Natural killer cell treated with Interleukin-12 subunit alpha and Interleukin-12 subunit beta and Interleukin-15 and Interleukin-18, amount 100 ng/mL, for 72 hours (primary cell): ENCODE results near the gene WTAP. TPM values are rescaled to one million over a fixed set of nuclear protein-coding genes. Genes with fewer than 3 reads are reported as not detected.
"Not testable (repeated sequence)": the region's sequence is repeated elsewhere in the genome, so short reads cannot be mapped to it uniquely, and the experiment has no call there.

Experiments used
- ATAC-seq, 2 donors: fragments of 150-1000 bp; cut with Tn5 transposase in 1 of 2; sonication (Bioruptor Pico), chemical (Tn5 transposase) in 1 of 2; 2 replicates each; pipeline ENCODE4 v1.10.0; 2021
- DNase-seq: peaks from one replicate; pipeline ENCODE4 v3.0.0; 2022; ENCODE audit warnings: low spot score
- H3K27ac Mint-ChIP-seq, 2 donors: 1 replicate in 1 of 2; 2 replicates in 1 of 2; pipeline ENCODE4 v1.8.0; 2022; ENCODE audit warnings: mixed read lengths in 2 of 2, mild to moderate bottlenecking in 1 of 2, moderate library complexity in 1 of 2
- H3K27me3 Mint-ChIP-seq, 2 donors: 1 replicate in 1 of 2; 2 replicates in 1 of 2; pipeline ENCODE4 v1.8.0; 2022; ENCODE audit warnings: mixed read lengths in 2 of 2
- H3K36me3 Mint-ChIP-seq: one replicate; pipeline ENCODE4 v1.8.0; 2022; ENCODE audit warnings: mixed read lengths
- H3K4me1 Mint-ChIP-seq, 2 donors: 1 replicate in 1 of 2; 2 replicates in 1 of 2; pipeline ENCODE4 v1.8.0; 2022; ENCODE audit warnings: low read depth in 2 of 2, mixed read lengths in 2 of 2, mild to moderate bottlenecking in 1 of 2
- H3K4me3 Mint-ChIP-seq: one replicate; pipeline ENCODE4 v1.8.0; 2022; ENCODE audit warnings: mixed read lengths
- H3K9me3 Mint-ChIP-seq: 2 replicates; pipeline ENCODE4 v1.8.0; 2022; ENCODE audit warnings: mixed read lengths
- total RNA-seq, 2 donors: library from RNA; stranded (reverse); gene quantifications; one replicate each; pipeline ENCODE4 v1.2.3, GENCODE V29; 2022

WTAP gene
- total RNA-seq, 2 donors from 2014 or later, result 98.4 to 106 TPM

DNA sequence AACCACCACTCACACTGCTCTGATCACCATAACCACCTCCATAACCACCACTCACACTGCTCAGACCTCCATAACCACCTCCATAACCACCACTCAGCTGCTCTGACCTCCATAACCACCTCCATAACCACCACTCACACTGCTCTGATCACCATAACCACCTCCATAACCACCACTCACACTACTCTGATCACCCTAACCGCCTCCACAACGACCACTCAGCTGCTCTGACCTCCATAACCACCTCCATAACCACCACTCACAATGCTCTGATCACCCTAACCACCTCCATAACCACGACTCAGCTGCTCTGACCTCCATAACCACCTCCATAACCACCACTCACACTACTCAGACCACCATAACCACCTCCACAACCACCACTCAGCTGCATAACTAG lies 14.9 kb upstream of the WTAP start:
- peaks cover 16 to 28% of the 10 kb centered on the region in 2 donors for H3K4me1 Mint-ChIP-seq
- H3K27ac Mint-ChIP-seq, H3K27me3 Mint-ChIP-seq, ATAC-seq, H3K9me3 Mint-ChIP-seq, H3K4me3 Mint-ChIP-seq, DNase-seq, H3K36me3 Mint-ChIP-seq: not testable (repeated sequence)

DNA sequence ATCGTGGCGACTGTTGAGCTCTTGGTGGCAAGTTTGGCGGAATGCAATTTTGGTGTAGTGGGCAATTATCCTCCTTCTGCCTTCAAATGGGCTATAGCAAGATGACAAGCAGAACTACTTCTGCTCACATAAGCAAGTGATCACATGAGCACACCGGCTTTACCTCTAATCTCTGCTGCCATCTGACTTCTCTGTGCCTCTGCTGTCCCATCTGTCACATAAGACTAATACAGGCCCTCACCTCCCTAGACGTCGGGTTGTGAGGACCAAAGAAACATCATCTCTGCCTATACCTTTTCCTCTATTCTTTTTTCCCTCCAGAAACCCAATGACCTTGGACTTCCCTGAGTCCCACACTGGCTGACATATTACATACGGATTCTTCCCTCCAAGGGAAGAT lies 13.3 kb upstream of the WTAP start:
- no peak overlapping the region for H3K4me3 Mint-ChIP-seq
- peaks cover 6% of the 10 kb centered on the region for H3K36me3 Mint-ChIP-seq
- H3K27me3 Mint-ChIP-seq, result no peaks in the 10 kb centered on the region
- H3K4me1 Mint-ChIP-seq, result peaks cover 16 to 40% of the 10 kb centered on the region in 2 donors
- H3K27ac Mint-ChIP-seq, result no peak overlapping the region
- ATAC-seq, result no peak
- no peaks in the 10 kb centered on the region for H3K9me3 Mint-ChIP-seq
- no peak for DNase-seq

DNA sequence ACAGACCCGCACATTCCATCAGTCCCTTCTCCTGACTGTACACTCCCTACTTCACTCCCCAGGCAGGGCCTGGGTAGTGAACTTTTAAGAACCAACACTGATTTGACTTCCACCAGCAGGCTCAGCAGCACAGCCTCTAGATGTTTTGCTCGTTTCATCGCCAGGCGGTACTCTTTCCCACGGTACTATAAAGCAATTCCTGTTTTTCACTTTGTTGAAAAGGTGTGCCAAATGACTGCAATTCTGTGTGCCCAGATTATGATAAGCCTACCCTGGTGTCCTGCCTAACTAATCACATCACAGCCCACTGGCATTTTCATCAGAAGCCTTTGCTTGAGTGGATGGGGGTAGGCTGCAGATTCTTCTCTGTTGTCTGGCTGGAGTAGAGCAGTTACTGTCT lies 12.9 kb upstream of the WTAP start:
- peaks cover 6% of the 10 kb centered on the region for H3K36me3 Mint-ChIP-seq
- no peak overlapping the region for H3K27ac Mint-ChIP-seq
- H3K9me3 Mint-ChIP-seq, result no peaks in the 10 kb centered on the region
- H3K4me3 Mint-ChIP-seq, result no peak overlapping the region
- no peaks in the 10 kb centered on the region for H3K27me3 Mint-ChIP-seq
- no peak for DNase-seq
- H3K4me1 Mint-ChIP-seq, result peaks cover 16 to 39% of the 10 kb centered on the region in 2 donors
- no peak for ATAC-seq

DNA sequence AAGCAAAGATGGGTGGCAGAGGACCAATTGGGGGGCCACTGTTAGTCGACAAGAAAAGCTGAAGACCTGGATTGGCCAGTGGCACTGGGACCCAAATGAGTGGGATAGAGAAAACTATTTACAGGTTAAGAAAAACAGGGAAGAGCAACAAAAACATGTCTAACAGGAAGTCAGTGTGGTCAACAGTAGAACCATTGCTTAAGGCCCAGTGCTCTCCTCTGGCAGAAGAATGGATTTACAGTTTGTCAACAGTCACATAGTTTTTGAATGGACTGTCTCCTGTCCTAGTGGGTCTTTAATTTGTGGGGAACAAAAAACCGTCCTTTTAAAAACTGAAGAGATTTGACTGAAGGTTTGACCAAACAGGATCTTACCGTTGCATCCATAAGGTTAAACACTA lies 12.1 kb upstream of the WTAP start:
- Mint-ChIP-seq H3K27ac (no peak overlapping the region), H3K27me3 (no peaks in the 10 kb centered on the region), H3K9me3 (no peaks in the 10 kb centered on the region), H3K36me3 (peaks cover 6% of the 10 kb centered on the region), H3K4me3 (no peak overlapping the region), H3K4me1 (peaks cover 16 to 34% of the 10 kb centered on the region in 2 donors)
- ATAC-seq (no peak), DNase-seq (no peak)

DNA sequence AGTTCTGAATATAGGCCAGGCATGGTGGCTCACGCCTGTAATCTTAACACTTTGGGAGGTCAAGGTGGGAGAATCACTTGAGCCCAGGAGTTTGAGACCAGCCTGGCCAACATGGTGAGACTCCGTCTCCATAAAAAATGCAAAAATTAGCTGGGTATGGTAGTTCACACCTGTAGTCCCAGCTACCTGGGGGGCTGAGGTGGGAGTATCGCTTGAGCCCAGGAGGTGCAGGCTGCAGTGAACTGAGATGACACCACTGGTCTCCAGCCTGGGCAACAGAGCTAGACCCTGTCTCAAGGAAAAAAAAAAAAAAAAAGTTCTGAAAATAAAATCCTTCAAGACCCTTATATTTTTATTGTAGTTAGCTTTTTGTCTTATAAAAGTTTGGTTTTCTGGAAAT lies 11.7 kb upstream of the WTAP start:
- no peak overlapping the region for H3K4me3 Mint-ChIP-seq
- DNase-seq (no peak), ATAC-seq (no peak)
- H3K27ac Mint-ChIP-seq, result peak overlapping the region in 1 of 2 donors; percentile 88
- peaks cover 6% of the 10 kb centered on the region for H3K36me3 Mint-ChIP-seq
- H3K4me1 Mint-ChIP-seq, result peaks cover 16 to 34% of the 10 kb centered on the region in 2 donors
- H3K27me3 Mint-ChIP-seq, result no peaks in the 10 kb centered on the region
- no peaks in the 10 kb centered on the region for H3K9me3 Mint-ChIP-seq

DNA sequence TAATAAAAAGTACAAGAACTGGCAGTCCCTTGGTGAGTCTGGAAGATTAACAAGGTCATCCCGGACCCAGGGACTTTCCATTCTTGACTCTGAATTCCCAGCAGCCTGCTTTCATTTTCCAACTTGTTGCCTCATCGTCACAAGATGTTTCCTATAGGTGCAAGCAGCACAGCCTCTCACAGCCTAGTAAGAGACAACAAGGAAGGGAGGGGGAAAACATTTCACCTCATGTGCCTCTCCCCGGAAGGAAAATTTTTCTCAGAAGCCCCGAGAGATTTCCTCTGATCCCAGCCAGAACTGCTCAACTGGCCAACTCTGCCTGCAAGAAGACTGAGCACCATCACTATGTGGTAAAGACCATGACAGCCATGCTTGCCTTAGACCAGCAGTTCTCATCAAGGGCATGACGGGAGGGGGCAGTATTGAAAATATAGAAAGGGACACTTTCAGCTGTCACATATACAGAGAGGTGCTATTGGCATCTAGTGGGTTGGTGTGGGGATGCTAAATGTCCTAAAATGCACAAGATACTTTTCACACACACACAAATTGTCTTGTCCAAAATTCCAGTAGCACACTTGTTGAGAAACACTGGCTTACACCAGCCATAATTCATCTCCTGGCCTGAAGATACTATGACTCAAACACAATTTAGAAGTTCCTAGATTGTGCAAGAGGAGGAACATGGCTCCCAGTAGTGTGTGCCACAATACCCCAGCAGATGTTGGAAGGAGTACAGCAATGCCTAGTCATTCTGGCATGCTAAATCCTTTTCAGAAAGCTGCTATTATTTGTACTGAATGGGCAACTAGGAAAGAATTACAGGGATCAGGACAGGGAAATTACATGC lies 10.8 kb upstream of the WTAP start:
- H3K9me3 Mint-ChIP-seq, result no peaks in the 10 kb centered on the region
- peak overlapping the region in 1 of 2 donors; percentile 88 for H3K27ac Mint-ChIP-seq
- H3K4me1 Mint-ChIP-seq, result peaks cover 16 to 34% of the 10 kb centered on the region in 2 donors
- DNase-seq (no peak), ATAC-seq (peak; percentile 60 to 88)
- peaks cover 6% of the 10 kb centered on the region for H3K36me3 Mint-ChIP-seq
- H3K27me3 Mint-ChIP-seq, result no peaks in the 10 kb centered on the region
- peak overlapping the region; percentile 19 for H3K4me3 Mint-ChIP-seq

DNA sequence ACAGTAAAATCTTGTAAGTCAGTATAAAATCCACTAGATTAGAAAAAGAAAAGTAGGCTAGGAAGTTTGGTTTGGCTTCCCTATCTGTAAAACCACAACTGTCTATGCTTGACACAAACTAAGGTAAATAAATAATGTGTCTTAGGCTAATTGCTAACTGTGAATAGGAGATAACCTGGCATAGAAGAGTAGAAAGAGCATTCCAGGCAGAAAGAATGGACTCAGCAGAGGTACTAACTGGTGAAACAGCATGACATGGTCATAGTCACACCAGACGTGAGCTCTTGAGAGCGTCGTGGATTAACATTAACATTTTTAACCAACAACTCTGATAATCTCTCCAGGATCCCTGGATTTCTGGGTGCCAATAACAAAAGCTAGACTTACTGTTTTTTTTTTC lies 8.7 kb upstream of the WTAP start:
- ATAC-seq (no peak), DNase-seq (no peak)
- Mint-ChIP-seq H3K4me3 (no peak overlapping the region), H3K9me3 (peaks cover 4% of the 10 kb centered on the region), H3K27ac (peak overlapping the region in 1 of 2 donors; percentile 61), H3K27me3 (no peaks in the 10 kb centered on the region), H3K36me3 (peaks cover 13% of the 10 kb centered on the region), H3K4me1 (peaks cover 22 to 39% of the 10 kb centered on the region in 2 donors)

DNA sequence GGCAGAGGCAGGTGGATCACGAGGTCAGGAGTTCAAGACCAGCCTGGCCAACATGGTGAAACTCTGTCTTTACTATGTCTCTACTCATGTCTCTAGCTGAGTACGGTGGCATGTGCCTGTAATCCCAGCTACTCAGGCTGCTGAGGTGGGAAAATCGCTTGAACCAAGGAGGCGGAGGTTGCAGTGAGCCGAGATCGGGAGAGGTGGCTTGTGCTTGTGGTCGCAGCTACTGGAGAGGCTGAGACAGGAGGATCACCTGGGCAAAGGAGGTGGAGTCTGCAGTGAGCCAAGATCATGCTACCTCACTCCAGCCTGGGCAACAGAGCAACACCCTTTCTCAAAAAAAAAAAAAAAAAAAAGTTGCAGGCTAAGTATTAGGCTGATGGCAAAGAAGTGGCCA lies 8.0 kb upstream of the WTAP start:
- Mint-ChIP-seq H3K27ac (peak overlapping the region in 1 of 2 donors; percentile 61), H3K36me3 (peaks cover 13% of the 10 kb centered on the region), H3K27me3 (no peaks in the 10 kb centered on the region), H3K9me3 (peaks cover 4% of the 10 kb centered on the region), H3K4me1 (peaks cover 22 to 39% of the 10 kb centered on the region in 2 donors), H3K4me3 (no peak overlapping the region)
- DNase-seq (no peak), ATAC-seq (no peak)

DNA sequence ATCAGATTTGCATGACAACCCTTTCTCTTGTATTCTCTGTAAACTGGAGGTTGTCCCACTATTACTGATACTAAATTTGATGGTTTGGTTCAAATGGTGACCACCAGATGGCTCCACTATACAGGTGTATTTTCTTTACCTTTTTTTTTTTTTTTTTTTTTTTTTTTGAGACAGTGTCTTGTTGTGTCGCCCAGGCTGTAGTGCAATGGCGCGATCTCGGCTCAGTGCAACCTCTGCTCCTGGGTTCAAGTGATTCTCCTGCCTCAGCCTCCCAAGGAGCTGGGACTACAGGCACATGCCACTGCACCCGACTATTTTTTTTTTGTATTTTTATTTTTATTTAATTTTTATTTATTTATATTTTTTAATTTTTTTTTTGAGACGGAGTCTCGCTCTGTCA lies 6.6 kb upstream of the WTAP start:
- peaks cover 15 to 31% of the 10 kb centered on the region in 2 donors for H3K4me1 Mint-ChIP-seq
- peaks cover 7% of the 10 kb centered on the region for H3K36me3 Mint-ChIP-seq
- DNase-seq (no peak), ATAC-seq (no peak)
- no peak overlapping the region for H3K4me3 Mint-ChIP-seq
- no peaks in the 10 kb centered on the region for H3K27me3 Mint-ChIP-seq
- H3K27ac Mint-ChIP-seq, result no peak overlapping the region
- peaks cover 4% of the 10 kb centered on the region for H3K9me3 Mint-ChIP-seq

DNA sequence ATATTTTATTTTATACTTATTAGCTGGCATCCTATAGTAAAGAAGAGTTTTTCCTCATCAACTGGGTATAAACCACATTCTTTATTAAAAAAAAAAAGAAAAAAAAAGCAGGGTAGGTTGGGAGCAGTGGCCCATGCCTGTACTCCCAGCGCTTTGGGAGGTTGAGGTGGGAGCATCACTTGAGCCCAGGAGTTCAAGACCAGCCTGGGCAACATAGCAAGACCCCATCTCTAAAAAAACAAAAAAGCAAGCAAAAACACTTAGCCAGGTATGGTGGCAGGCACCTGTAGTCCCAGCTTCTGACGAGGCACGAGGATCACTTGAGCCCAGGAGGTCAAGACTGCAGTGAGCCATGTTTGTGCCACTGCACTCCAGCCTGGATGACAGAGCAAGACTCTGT lies 5.3 kb upstream of the WTAP start:
- not testable (repeated sequence) for ATAC-seq, H3K9me3 Mint-ChIP-seq, H3K36me3 Mint-ChIP-seq, H3K27me3 Mint-ChIP-seq, H3K27ac Mint-ChIP-seq, DNase-seq, H3K4me3 Mint-ChIP-seq
- peaks cover 16 to 28% of the 10 kb centered on the region in 2 donors for H3K4me1 Mint-ChIP-seq

DNA sequence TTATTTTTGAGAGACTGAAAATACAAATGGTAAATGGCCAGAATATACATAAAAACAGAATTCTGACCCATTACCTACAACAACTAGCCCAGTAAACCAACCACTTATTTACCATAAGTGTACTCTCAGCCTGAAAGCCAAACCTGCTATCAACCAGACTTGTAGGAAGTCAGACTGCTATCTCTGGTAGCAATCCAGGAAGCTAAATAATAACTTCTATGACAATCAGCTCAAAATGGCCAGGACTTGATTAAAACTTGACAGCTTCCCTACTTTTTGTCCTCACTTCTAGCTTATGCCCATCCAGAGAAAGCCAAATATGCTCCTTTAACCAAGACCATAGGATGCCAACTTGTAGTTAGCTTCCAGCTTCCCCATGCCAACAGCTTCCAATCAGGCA lies 4.7 kb upstream of the WTAP start:
- ATAC-seq, result no peak
- H3K9me3 Mint-ChIP-seq, result peaks cover 4% of the 10 kb centered on the region
- H3K36me3 Mint-ChIP-seq, result peaks cover 7% of the 10 kb centered on the region
- no peak overlapping the region for H3K4me3 Mint-ChIP-seq
- H3K27me3 Mint-ChIP-seq, result no peaks in the 10 kb centered on the region
- DNase-seq, result no peak
- H3K4me1 Mint-ChIP-seq, result peaks cover 16 to 26% of the 10 kb centered on the region in 2 donors
- no peak overlapping the region for H3K27ac Mint-ChIP-seq

DNA sequence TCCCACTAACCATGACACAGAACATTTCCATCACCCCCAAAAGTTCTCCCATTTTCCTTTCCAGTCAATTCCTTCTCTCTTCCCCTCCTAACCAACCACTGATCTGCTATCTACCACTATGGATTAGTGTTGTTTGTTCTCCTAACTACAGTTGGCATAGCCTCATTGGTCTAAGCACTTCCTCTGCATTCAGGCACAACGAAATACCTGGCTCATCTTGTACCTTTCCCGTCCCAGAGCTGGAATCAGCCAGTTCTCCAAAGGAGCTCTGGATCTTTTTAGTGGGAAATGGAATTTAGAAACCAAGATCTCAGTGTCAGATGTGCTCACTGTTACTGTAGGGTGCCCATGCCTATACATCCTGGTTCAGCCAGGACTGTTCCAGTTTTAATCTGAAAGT lies 4.0 kb upstream of the WTAP start:
- no peak overlapping the region for H3K4me3 Mint-ChIP-seq
- ATAC-seq, result no peak
- peaks cover 10% of the 10 kb centered on the region for H3K36me3 Mint-ChIP-seq
- DNase-seq, result no peak
- H3K4me1 Mint-ChIP-seq, result peaks cover 18 to 21% of the 10 kb centered on the region in 2 donors
- H3K27ac Mint-ChIP-seq, result no peak overlapping the region
- peaks cover 4% of the 10 kb centered on the region for H3K9me3 Mint-ChIP-seq
- no peaks in the 10 kb centered on the region for H3K27me3 Mint-ChIP-seq

DNA sequence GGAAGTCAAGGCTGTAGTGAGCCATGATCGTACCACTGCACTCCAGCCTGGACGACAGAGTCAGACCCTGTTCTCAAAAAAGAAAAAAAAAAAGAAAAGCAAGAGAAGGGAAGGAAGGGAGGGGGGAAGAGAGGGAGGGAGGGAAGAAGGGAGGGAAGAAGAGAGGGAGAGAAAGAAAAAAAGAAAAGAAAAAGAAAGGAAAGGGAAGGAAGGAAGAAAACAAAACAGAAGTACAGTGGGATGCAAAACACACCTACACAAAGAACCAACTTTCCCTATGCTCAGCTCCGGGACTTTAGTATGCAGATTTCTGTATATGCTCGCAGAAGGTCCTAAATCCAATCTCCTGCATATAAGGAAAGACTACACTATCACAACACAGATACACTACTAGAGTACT lies 2.5 kb upstream of the WTAP start:
- Mint-ChIP-seq H3K9me3 (peaks cover 4% of the 10 kb centered on the region), H3K27ac (peak overlapping the region in 1 of 2 donors; percentile 51), H3K4me1 (peaks cover 21 to 33% of the 10 kb centered on the region in 2 donors), H3K27me3 (no peaks in the 10 kb centered on the region), H3K36me3 (peaks cover 15% of the 10 kb centered on the region), H3K4me3 (no peak overlapping the region)
- DNase-seq (no peak), ATAC-seq (no peak)

DNA sequence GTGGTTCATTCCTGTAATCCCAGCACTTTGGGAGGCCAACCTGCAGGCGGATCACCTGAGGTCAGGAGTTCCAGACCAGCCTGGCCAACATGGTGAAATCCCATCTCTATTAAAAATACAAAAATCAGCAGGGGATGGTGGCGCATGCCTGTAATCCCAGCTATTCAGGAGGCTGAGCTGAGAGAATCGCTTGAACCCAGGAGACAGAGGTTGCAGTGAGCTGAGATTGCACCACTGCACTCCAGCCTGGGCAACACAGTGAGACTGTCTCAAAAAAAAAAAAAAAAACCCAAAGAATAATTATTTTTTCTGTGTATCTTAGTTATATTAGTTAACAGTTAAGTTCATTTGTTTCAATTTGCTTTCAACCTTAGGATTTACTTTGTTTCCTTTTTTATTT lies 2.1 kb upstream of the WTAP start:
- H3K9me3 Mint-ChIP-seq, DNase-seq, ATAC-seq, H3K27me3 Mint-ChIP-seq, H3K4me3 Mint-ChIP-seq: not testable (repeated sequence)
- H3K36me3 Mint-ChIP-seq, result peaks cover 15% of the 10 kb centered on the region
- H3K4me1 Mint-ChIP-seq, result peaks cover 21 to 34% of the 10 kb centered on the region in 2 donors
- H3K27ac Mint-ChIP-seq, result peak overlapping the region in 1 of 2 donors; percentile 98
